ENCODE results near the gene GREB1.

GRCh38 chr2:11596801-11597200 lies 63.0 kb downstream of the GREB1 start:
- TF ChIP-seq CTCF (IDR thresholded peaks at IDR 0.05; ENCODE audit: insufficient read depth, low read length, poor library complexity, severe bottlenecking), result no peak
- no peak for TF ChIP-seq EZH2phosphoT487 (conservative IDR thresholded peaks at IDR 0.05; ENCODE audit: low read length)
